K562 (cell line): ENCODE results near the gene EGFR. TPM values are rescaled to one million over a fixed set of nuclear protein-coding genes. Genes with fewer than 3 reads are reported as not detected.

Experiments
- ARID3A ChIP-seq: IDR thresholded peaks from 2 replicates; pipeline ENCODE4 v1.6.1; 2012; ENCODE audit warnings: low read depth, low read length, improper control_type of control experiment, borderline replicate concordance
- MGA ChIP-seq: fragments of 450-650 bp; IDR thresholded peaks from 2 replicates; pipeline ENCODE4 v1.6.1; 2016; ENCODE audit warnings: mild to moderate bottlenecking, moderate library complexity
- ZZZ3 ChIP-seq: fragments of 450-650 bp; IDR thresholded peaks from 2 replicates; pipeline ENCODE4 v1.6.1; 2016; ENCODE audit warnings: antibody characterized with exemption, mild to moderate bottlenecking, moderate library complexity
- polyA plus RNA-seq, 8 experiments: library from polyadenylated mRNA; depleted of rRNA in 4 of 8; stranded (reverse) in 5 of 8; unstranded in 3 of 8; fragments of >200 nt; fragmentation: Nextera tagmentation in 2 of 8; fragmentation: Illumina TruSeq in 1 of 8; extraction: Ambion mirVana in 2 of 8; extraction: Trizol in 1 of 8; gene quantifications; 2 replicates each; pipeline versions ENCODE4 v1.2.1 to v1.2.3, GENCODE V29; 2011 to 2014; ENCODE audit warnings: inconsistent platforms in 1 of 8, missing spikeins in 1 of 8
- total RNA-seq, 7 experiments: library from RNA; depleted of rRNA in 6 of 7; stranded (reverse); fragments of >200 nt in 6 of 7; fragmentation: Illumina TruSeq in 2 of 7; extraction: Trizol in 2 of 7; gene quantifications; 2 replicates each; pipeline versions ENCODE4 v1.2.1 to v1.2.3, GENCODE V29; 2011 to 2021; ENCODE audit warnings: low replicate concordance in 1 of 7

Gene EGFR
- total and polyA plus RNA-seq, 9 of the 15 experiments (the other 6 are each of a cell fraction or from before 2014, with no cell fraction given), result 0.13 TPM; not detected in 8

DNA sequence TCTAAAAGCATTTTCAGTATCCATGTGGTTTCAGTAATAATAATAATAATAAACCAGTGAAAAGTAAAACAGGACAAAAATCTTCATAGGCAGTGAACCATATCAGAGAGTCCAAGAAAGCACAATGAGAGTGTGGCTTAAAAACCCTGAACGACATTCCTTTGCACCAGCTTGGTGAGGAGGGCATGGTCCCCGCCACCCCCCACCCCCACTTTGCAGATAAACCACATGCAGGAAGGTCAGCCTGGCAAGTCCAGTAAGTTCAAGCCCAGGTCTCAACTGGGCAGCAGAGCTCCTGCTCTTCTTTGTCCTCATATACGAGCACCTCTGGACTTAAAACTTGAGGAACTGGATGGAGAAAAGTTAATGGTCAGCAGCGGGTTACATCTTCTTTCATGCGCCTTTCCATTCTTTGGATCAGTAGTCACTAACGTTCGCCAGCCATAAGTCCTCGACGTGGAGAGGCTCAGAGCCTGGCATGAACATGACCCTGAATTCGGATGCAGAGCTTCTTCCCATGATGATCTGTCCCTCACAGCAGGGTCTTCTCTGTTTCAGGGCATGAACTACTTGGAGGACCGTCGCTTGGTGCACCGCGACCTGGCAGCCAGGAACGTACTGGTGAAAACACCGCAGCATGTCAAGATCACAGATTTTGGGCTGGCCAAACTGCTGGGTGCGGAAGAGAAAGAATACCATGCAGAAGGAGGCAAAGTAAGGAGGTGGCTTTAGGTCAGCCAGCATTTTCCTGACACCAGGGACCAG lies 172.5 kb downstream of the EGFR start (continued):
- TF ChIP-seq MGA, result no peak
- TF ChIP-seq ZZZ3, result no peak
- TF ChIP-seq ARID3A, result no peak
